GM03348 (cell line): ENCODE measurements around the gene COG5.
A peak's percentile ranks its signal among the peaks of the same experiment; 100 is the strongest.
"Not testable (repeated sequence)": the region's sequence is repeated elsewhere in the genome, so short reads cannot be mapped to it uniquely, and the experiment has no call there.

Source experiments
- DNase-seq: peaks from one replicate; pipeline ENCODE4 v3.0.0; 2012; ENCODE audit warnings: low spot score

Gene COG5

DNA sequence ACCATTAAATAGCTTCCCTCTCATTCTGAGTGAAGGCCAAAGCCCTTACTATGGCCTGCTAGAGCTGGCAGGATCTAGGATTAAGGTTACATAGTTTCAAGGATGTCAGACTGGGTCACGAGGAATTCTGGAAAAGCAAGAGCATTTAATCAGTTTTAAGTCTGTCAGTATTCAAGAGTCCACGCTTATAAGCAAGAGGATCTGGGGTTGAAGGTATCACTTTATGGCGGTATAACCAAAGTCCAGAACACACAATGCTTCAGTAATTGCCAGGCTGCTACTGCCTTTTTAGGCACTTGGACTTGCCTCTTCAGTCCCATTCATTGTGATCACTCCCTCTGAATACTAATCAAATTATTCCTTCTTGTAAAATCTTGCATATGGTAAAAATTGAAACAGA lies 293.9 kb downstream of the COG5 start:
- no peak for DNase-seq

DNA sequence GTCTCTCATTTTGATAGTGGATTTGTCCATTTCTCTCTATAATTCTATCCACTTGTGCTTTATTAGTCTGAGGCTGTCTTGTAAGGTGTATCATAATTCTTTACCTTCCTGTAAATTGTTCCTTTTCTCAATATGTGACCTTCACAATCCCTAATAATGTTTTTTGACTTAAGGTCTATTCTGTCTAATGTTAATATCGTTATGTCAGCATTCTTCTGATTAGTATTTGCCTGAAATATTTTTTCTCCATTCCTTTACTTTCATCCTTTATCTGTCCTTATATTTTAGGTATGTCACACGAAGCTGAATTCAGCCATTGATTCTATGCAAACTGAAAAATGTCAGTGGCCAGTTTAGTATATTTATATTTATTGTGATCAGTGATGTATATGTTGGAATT lies 295.1 kb downstream of the COG5 start:
- DNase-seq = no peak

DNA sequence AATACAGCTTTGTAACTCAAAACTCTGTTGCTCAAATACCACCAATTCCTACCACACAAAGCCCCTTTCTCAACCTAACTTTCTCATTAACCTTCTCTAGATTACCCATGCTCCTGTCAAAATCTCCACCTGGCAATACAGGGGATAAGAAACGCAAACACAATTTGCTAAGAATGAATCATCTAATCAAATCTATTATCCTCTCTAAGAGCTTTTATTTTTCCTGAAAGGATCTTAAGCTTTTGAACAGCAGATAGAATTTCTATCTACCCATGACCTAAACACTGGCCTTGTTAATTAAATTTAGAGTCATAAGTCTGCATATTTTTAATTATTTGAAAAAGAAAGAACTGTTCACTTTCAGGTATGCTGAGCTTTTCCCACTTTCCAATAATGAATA lies 296.6 kb downstream of the COG5 start:
- no peak for DNase-seq

DNA sequence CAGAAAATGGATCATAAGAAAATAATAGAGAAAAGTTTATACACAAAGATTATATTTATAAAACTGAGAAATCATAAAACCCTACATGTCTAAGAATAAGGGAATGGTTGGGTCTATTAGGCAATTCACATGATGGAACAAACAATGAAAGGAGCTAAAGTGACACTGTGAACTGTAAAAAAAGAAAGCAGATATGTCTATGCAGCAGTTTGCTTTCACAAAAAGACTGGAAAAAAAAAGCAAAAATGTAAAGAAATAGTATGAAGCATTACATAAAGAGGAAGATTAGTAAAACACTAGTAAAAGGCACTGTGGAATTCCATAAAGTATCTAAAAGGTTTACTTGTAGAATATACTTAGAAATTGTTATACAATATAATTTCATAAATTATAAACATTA lies 299.0 kb downstream of the COG5 start:
- no peak for DNase-seq

DNA sequence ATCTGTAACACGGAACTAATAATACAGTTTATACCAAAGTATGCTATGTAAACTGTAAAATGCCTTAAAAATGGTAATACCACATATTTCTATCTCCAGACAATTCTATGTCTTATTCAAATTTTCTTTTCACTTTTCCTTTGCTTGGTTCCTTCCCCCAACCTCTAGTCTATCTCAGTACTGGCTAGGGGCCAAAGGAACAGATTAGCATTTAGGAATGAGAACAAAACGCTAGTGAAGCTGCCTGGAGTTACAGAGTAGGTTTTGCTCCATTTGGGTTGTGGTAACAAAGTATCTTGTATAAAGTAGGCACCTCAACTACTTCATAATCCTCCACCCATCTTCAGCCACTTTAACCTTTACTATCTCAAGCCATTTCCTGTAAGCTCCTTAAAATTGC lies 300.9 kb downstream of the COG5 start:
- DNase-seq = no peak

DNA sequence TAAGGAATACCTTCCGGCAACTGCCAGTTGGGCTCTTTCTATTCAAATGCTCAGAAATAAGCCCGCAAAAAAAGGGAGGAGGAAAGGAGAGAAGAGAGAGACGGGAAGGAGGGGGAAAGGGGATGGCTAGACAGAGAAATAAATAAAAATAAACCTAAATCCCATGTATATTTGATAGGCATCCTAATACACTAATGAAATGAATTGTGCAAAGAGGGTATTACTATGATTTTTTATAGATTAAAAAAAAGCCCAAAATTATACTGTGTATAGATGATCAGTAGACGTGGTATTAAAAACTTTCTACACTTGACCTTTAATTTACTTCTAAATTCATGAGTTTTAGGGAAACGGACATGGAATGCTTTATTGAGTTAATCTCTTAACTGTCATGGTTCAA lies 305.0 kb downstream of the COG5 start:
- DNase-seq = no peak

DNA sequence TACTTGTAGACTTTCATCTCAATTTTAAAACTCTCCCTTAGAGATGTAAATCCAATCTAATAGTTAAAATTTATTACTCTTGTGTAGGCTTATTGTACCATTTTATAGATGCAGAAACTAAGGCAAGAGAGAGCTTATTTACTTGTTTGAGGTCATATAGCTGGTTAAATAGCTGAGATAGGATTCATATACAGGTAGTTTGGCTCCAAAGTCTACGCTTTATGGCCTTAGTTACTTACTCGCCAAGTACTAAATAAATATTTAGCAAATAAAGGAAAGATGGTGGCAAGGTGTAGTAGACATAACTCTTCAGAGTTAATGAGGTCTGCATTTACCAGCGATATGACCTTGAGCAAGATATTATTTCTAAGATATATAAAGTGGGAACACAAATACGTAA lies 308.1 kb downstream of the COG5 start:
- no peak for DNase-seq

DNA sequence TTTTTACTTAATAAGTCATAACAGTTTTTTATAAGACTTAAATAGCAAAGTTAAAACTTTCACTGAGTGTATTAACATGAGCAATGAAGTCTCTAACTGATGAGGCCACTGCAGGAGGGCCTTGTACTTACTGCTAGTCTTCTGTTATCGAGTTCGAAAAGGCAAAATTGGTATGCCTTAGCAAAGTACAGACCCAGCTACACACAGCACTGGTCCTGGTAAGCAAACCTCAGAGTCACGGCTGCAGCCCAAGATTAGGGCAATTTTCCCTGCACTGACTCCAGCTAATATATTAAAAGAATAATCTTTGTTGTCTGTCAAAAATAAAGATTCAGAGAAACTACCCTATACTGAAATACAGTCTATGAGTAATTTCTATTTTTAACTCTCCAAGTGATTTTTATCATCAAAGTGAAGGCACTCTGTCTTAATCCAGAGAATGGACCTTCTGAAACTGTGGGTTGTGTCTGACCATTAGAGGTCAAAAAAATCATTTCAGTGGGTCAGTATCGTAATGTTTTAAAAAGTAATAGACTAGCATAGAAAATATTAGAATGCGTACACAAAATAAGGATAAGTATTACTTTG lies 309.2 kb downstream of the COG5 start:
- no peak for DNase-seq

DNA sequence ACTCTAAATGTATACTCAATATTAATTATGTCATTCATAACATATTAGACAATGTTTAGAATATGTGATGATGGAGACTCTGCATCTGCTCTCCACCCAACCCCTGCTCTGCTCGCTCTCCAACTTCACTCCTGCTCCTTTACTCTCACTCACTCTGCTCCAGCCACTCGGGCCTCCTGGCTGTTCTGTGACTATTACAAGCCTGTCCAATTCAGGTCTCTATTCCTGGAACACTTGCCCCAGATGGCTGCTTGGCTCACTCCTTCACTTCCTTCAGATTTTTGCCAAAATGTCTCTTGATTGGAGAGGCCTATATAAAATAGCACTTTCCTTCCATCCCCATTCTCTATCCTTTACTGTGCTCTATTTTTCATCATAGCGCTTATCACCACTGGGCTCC lies 310.1 kb downstream of the COG5 start:
- no peak for DNase-seq

DNA sequence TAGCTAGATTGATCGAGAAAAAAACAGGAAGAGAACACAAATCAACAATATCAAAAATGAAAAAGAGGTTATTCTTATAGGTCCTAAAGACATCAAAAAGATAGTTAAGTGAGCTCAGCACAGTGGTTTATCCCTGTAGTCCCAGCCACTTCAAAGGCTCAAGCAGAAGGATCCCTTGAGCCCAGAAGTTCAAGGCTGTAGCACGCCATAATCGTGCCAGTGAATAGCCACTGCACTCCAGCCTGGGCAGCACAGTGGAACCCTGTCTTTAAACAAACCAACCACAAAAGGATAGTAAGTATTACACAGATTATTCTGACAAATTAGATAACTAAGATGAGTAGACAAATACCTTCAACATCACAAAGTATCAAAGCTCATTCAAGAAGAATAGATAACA lies 311.8 kb downstream of the COG5 start:
- DNase-seq = no peak

DNA sequence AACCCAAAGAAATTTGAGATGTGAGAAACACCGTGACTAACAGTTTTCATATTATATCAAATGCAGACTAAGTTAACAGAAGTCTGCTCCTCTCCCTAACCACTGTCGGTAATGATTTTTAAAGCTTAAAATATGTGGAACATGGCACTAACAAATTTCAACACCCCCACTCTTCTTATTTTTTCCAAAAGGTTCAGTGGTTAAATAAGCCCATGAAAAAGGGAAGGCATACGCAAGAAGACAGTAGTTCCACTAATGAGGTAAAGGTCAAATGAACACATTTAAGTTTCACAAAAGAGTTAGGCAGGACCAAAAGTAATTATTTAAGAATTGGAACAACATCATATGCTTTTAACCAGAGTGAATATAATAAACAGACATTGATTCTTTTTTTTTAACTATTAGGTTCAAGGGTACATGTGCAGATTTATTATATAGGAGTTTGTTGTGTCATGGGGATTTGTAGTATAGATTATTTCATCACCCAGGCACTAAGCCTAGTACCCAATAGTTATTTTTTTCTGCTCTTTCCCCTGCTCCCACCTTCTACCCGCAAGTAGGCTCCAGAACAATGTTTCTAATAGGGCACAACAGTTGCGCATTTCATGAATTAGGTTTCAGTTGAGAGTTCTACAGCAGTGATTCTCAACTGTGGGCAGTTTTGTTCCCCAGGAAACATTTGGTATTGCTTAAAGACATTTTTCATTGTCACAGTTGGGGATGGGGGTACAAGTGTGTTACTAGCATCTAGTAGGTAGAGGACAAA lies 315.0 kb downstream of the COG5 start:
- no peak for DNase-seq

DNA sequence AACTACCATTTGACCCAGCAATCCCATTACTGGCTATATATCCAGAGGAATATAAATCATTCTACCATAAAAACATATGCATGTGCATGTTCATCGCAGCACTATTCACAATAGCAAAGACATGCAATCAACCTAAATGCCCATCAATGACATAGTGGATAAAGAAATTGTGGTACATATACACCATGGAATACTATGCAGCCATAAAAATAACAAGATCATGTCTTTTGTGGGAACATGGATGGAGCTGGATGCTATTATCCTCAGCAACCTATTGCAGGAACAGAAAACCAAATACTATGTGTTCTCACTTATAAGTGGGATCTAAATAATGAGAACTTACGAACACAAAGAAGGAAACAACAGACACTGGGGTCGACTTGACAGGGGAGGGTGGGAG lies 316.9 kb downstream of the COG5 start:
- not testable (repeated sequence) for DNase-seq

DNA sequence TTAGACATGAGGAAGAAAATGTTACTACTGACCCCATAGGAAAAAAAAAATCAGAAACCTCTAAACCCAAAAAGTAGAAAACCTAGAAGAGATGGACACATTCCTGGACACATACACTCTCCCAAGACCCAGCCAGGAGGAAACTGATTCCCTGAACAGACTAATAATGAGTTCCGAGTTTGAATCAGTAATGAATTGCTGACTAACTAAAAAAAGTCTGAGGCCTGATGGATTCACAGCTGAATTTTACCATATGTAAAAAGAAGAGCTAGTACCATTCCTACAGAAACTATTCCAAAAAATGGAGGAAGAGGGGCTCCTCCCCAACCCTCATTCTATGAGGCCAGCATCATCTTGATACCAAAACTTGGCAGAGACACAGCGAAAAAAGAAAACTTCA lies 319.1 kb downstream of the COG5 start:
- no peak for DNase-seq

DNA sequence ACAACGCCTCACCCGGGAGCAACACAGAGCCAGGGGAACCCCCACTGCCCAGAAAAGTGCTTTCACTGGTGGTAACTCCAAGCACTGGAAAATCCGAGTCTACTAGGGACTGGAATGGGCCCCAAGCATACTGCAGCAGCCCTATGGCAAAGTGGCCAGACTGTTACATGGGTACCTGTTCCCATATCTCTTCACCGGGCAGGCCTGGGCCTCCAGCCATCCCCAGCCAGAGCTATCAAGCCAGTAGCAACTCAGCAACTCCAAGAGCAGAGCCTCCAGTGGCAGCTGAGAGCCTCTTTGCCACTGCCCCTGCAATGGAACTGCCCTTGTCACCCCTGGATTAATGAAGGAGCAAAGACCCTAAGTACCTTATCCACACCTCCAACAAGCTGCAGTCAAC lies 321.5 kb downstream of the COG5 start:
- no peak for DNase-seq

DNA sequence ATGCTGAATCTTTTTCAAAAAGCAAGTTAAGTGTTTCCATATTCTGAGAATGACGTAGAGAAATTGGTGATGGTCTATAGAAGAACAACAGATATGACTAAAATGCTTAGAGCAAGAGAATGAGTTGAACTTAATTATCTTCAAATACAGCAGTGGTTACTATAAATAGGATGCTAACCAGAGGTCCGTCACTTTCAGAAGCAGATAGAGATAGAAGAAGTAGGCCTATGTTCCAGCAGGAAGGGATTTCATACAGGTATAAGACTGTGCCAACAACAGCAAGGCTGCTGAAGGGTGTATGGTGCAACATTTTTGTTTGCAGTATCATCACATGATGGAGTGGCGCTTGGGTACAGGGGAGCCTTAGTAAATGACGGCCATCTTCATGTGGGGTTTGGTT lies 326.3 kb downstream of the COG5 start:
- no peak for DNase-seq

DNA sequence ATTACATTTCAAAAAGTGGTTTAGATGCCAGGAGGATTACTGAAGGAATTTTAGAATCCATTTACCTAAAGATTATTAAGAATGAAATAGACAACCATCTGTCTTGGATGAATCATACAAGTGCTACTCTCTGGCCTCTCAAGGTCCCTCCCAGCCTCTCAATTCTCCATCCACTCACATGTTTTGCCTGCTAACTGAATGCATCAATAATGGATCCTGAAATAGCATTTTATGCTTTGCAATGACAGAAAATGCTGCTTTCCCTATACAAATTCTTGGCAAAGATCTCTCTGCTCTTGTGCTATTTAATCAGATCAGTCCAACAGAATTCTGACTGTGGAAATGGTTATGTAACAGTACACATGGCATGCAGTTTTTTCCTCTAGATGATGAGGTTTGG lies 326.9 kb downstream of the COG5 start:
- DNase-seq = peak; percentile 10

DNA sequence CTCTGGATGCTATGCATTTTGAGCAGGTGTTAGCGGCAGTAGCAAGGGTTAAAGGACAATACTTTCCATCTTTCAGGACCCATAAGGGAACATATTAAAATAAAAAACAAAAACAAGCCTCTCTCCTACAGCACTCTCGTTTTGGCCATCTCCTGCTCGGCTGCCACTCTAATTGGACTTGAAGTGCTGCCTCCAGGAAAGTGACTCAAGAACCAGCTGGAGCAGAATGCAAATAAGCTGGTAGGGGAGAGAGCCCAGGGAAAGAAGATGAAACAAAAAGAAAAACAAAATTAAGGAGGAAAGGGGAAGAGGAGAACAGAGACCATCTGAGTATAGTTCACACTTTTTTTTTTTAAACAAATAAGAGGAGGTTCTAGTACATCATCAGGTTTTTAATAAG lies 329.3 kb downstream of the COG5 start:
- no peak for DNase-seq

DNA sequence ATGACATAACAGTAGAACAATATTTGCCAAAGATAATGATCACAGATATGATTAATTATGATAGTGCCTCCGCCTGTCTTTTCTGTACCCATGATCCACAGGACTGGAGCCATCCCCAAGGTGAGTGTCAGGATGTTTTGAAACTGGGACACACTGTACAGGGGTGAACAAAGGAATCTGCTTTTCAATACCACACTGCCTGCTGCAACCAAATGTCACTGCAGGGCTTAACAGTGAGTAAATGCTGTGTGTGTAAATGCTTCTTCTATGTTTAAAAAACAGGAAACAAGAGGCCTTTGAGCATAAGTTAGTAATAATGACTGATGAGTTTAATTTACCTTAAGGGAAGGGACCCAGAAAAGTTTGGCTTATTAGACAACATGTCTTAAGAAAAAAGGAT lies 329.7 kb downstream of the COG5 start:
- DNase-seq = no peak

DNA sequence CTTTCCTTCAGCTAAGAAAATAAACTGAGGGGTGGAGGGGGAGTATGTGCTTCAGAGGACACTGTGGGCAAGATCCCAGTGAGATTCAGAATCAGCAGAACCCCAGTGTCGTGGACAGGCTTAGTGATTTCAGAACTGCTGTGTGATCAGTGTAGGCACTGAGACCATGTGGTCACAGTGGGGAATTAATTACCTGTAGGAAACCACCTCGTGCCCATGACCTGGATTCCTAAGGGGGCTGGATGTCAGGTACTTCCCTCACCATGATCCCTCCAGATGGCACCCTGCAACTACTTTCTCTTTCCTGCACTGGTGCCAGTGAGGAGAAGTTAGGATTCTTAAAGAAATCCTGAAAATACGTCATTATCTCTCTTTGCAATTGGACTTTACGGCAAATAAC lies 330.5 kb downstream of the COG5 start:
- no peak for DNase-seq

DNA sequence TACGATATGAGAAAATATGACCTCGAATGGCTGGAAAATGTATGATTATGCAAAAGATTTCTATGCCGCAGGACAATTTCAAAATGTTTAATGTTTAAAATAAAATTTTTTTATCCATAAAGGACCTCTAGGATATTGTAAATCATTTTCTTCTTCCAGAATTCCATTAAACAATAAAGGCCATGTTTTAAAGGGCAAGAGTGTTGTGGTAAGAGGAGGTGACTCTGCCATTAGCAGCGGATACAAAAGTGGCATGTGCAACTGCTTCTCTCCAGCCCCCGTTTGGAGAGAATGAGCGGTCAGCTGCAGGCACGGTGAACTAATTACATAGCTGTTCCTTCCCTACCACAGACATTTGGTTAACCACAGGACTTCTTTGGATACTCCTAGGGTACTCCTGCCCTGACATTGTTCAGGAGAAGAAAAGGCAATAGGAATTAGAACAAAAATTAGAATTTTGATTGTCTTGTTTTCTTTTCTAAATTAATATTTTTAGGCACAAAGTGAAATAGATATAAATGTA lies 331.1 kb downstream of the COG5 start:
- DNase-seq = no peak

DNA sequence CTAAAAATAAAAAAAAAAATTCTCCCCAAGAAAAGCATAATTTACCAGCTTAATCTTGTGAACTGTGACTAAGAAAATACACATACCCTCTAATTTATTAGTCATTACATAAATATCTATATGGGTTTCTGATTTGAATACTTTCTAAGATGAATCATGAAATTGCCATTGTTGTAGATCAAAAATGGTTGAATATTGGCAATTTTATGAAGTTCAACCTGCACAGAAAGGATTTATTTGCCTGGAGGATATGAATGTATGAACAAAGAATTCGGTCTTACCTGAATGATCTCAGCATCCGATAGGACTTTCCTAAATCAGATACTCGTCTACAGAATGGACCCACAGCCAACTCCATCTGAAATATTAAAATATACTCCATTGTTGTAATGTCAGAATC lies 333.4 kb downstream of the COG5 start:
- DNase-seq = no peak

DNA sequence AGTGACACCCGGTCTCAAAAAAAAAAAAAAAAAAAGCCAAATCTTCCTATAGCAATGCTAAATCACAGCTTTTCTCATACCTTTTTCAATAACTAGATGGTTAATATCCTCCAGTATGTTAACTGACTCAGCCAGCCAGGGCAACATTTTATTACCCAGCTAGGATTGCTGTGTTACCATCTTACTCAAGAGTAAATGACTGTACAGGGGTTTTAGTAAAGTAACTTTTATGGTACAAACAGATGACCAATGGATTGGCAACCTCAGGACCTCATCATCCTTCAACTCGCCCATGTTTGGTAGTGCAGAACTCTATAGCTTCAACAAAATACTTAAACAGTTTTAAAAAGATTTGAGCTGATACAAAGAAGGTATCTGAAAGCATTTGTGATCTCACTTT lies 335.4 kb downstream of the COG5 start:
- DNase-seq = no peak

DNA sequence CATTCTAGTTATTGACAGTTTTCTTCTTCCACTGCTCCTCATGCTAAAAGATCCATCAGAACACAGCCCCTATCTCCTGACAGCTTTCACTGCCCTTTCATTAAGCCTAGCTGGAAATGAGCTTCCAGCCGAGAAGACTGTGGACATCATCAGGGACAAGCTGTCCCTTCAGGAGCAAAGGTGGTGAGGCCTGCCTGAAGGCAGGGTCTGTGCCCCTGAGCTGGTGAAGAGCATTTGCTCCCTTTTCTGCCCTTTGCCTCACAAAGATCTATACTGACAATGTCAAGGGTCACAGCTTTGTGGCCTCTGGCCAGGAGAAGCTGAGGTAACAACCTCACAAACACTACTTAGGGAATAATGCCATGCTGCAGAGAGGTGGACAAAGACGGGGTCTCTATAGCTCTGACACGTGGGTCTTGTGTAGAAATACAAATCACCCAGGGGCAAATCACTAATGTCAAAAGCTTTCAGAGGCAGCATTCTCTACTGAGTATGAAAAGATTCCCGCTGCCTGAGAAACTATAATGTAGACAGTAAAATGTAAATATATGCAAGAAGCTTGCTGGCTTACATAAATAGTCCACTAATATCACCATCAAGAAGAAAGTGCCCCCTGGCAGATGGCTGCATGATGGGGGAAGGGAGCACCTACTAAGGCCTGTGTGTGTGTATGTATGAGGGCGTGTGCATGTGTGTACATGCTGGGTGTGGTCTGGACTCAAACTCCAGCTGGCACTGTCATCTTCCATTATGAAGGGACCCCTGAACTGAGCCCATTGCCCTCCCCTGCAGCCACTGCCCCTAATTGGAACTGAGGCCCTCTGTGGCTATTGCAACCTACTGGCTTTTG lies 339.1 kb downstream of the COG5 start:
- DNase-seq = no peak
